ENCODE measurements around the gene CCDC120.

CCDC120 gene

DNA sequence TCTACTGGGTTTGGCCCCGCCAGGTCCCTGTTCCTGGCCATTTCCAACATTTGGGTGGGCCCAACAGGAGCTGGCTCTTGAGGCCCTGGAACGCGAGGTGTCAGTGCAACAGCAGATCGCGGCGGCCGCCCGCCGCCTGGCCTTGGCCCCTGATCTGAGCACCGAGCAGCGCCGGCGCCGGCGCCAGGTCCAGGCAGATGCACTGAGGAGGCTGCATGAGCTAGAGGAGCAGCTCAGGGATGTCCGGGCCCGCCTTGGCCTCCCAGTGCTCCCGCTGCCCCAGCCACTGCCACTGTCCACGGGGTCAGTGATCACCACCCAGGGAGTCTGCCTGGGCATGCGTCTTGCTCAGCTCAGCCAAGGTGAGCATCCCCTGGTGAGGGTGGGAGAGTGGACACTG, 5.5 kb downstream of the CCDC120 start:
- no peak for DNase-seq

DNA sequence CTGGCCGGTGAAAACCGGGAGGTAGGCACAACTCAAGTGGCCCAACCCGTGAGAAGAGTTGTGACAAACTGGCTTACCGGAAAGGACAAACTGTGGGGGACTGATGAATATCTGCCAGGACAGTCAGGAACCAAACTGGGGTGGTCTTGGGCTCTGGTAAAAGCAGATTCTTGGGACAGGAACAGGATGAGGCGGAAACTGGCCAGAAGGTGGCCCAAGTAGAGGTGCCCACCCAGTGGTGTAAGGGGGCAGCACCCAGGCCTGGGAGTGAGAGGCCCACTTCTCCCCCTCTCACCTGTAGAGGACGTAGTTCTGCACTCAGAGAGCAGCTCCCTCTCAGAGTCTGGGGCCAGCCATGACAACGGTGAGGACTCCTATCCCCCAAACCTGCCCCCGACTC, 5.9 kb downstream of the CCDC120 start:
- no peak for DNase-seq

- DNase-seq = no peak
Measured at GRCh38 chrX:49066278-49066677, 7.5 kb downstream of the CCDC120 start.

- no peak for DNase-seq
Measured at GRCh38 chrX:49066690-49067089, 7.9 kb downstream of the CCDC120 start.

GRCh38 chrX:49067285-49068120, 8.7 kb downstream of the CCDC120 start:
- no peak for DNase-seq

GRCh38 chrX:49069038-49069437, 10.2 kb downstream of the CCDC120 start:
- no peak for DNase-seq

DNA sequence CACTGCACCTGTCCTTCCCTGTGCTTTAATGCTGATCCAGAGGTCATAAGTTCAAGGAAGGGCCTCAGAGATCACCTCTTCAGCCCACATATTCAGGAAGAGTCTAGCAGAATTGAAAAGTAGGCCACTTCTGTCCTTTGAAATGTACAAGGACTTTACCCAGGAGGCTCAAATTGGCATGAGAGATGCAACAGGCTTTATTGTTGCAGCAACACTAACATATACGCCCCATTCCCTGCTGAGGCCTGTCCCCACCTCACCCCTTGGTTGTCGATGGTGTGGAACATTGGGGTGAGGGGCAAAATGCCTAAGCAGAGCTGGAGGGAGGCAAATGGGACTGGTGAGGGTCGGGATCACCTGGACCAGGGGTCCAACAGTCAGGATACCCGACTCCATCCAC, 12.2 kb downstream of the CCDC120 start:
- no peak for DNase-seq

- DNase-seq = peak; percentile 38
Measured at GRCh38 chrX:49071877-49072711, 13.3 kb downstream of the CCDC120 start.

GRCh38 chrX:49072712-49073095, 13.9 kb downstream of the CCDC120 start:
- DNase-seq = no peak

DNA sequence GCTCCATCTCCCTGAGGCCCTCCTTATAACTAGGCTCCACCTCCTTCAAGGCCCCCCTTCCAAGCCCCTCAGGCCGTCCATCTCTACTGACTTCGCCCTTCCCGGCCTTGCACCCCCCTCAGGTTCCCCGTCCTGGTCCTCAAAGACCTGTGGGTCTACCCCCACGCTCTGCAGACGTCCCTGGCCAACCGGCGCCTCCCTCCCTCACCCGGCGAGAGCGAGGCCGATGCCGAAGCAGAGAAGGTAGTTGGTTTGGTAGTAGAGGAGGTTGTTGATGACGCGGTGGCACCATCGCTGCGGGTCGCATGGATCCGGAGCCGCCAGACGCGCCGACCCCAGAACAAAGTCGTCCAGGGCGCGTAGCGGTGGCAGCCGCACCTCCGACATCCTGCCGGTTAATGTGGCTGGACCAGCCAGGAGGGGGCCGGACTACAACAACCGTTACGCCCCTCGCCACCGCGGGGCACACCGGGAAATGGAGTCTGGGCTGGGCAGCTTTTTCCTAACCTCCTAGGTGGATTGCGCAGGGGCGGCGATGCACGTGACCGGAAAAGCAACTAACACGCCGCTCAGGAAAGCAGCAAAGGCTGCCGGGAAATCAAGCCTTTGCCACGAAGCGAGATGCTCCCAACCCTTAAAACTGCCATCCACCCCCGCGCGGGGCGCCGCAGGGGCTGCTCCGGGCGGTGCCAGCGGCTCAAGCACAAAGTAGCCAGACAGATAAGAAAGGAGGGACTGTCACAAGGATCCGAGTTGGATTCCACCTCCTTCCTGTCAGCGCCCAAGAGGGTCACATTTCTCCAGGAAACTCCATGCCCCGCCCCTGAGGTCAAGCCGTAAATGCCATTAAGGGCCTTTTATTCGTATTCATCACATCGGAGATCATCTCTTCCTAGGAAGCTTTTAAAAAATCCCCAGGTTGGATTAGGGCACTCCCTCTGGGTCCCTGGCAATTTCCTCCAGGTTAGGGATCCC, 15.1 kb downstream of the CCDC120 start, which contains the start of gene PRAF2:
Gene PRAF2, minus strand, starts transcription at position 402 of the 975 bp plus-strand sequence. Its CDS starts 15 bp downstream, at position 387.
- DNase-seq = peak; percentile 93

- peak; percentile 45 for DNase-seq
Measured at GRCh38 chrX:49075347-49075746, 16.5 kb downstream of the CCDC120 start.

DNA sequence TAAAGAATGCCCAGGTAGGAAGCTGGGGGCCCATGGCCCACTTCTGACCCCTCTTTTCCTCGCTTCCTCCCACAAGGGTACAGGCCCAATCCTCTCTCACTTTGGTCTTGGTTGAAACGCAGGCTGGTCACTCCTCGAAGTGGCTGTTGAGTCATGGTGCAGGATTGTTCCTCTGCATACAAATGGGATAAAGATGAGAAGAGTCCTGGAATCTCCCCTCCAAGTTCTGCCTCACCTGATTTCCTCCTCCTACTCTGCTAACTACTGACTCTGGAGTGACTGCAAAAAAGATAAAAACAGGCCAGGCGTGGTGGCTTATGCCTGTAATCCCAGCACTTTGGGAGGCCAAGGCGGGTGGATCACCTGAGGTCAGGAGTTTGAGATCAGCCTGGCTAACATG, 19.1 kb downstream of the CCDC120 start:
- no peak for DNase-seq

DNA sequence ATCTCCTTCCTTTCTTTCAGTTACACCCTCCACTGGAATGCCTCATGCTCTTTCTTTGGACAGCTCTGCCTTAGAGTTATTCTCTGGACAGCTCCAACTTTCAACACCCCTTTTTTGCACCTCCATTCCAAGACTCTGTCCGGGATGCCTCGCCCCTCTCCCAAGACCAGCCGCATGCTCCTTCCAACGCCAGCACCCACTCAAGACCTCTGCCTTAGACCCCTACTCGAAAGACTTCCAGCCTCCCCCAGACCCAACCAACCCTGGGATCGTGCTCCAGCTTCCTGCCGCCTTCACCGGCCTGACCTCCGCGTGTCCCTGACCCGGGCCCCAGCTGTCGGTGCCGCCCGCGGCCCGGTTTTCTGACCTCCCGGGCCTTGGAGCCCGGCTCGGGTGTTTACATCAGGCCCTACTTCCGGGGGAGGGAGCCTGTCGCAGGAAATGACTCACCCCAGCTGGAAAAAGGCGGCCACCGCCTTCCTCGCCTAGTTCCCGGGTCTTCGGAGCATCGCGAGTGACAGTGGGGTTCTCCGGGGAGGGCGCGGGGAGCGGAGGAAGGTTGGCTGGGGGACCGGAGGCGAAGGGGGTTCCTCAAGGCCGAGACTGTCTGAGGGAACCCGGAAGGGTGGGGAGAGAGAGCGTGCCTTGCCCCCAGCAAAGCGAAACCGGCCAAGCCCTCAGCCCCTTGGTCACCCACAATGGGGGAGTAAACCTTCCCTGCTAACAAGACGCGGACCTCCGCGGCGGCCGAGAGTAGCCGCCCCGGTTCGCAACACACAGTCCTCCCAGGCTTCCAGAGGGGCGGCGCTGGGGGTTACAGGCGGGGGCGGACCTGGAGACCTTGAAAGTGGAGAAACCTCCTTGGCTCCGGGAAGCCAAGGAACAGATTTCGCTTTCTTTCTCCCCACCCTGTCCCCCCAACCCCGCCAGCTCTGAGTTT, 21.0 kb downstream of the CCDC120 start, which contains the start of gene WDR45:
Gene WDR45, minus strand, starts transcription at position 399 of the 940 bp plus-strand sequence. CDS start 1,792 bp downstream, outside the sequence.
- DNase-seq = peak; percentile 70

- no peak for DNase-seq
Measured at GRCh38 chrX:49082271-49082871, 23.6 kb downstream of the CCDC120 start.

- peak; percentile 19 for DNase-seq
Measured at GRCh38 chrX:49089553-49089952, 30.8 kb downstream of the CCDC120 start.

GRCh38 chrX:49096419-49096818, 37.6 kb downstream of the CCDC120 start:
- DNase-seq = no peak

DNA sequence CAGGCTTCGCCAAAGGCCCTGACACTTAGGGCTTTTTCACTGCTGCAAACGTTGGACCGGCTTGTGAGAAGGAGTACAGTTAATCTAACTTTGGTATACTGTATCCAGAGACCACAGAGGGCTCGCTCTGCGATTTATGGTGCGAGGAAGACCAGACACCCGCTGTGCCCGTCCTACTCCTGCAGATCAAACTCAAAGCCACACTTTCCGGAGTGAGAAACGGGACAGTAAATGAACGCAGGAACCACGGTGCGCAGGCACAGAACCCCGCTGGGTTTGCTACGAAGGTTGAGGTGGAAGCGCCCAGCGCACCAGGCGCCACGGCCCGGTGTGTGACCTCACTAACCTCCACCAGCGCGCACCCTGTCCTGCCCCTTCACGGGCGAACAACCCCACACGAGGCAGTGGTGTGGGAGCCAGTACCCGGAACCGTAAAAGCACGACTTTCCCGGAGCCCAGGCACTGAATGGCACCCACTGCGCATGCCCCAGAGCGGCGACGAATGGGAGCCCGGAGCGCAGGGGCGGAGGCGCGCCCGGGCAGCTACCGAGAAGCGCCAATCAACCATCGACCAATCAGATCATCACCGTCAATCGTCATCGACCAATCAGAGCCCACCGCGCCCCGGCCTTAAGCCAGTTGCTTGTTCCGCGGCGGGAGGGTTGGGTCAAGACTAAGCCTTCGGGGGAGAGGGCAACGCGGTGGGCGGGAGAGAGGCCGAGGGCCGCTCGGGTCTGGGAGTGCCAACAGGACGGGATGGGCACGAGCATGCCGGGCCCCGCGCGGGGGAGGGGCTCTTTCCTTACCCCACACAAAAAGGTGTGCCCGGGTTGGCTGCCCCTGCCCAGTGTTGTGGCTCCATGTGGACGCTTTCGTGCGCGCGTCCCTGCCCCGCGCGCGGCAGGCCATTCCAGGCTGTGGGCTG, 42.2 kb downstream of the CCDC120 start:
- DNase-seq = peak; percentile 96

DNA sequence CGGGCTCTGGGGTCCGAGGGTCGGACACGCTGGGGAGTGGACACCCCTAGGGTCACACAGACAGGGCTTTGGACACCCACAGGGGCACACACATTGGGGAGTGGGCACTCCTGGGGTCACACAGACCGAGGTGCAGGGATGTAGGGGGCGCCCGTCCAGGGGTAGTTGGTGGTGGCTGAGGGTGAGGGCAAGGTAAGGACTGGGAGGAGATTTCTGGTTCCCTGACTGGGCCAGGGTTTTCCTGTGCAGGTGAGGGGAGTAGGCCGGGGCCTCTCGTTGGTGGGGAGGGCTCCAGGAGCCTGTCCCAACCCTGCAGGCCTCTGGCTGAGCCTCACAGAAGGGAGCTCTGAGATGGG, 42.8 kb downstream of the CCDC120 start:
- no peak for DNase-seq

DNA sequence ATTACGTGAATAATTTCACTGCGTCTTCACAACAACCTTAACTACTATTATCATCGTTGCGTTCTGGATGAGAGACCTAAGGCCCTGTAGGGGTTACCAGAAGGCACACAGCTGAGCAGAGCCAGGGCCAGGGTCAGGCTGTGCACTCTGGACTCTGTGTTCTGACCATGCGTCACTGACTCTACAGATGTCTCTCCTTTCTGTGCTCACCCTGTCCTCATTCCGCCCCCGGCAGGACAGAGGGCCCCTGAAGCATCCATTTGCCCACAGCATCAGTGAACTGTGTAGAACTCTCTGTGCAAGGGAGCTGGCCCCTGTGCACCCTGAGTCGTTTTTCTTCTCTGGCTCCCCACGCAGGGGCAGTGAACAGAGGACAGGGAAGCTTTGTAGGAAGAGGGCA, 43.4 kb downstream of the CCDC120 start:
- DNase-seq = no peak

- no peak for DNase-seq
Measured at GRCh38 chrX:49103637-49104036, 44.8 kb downstream of the CCDC120 start.
